Activated T-helper 17 cell treated with anti-CD3 and anti-CD28 coated beads, Interleukin-2, amount 50 U/mL, for 72 hours (primary cell): Measurements from ENCODE around the gene YAP1. TPM values are rescaled to one million over a fixed set of nuclear protein-coding genes. Genes with fewer than 3 reads are reported as not detected.
A peak's percentile ranks its signal among the peaks of the same experiment; 100 is the strongest.

Source experiments
- ATAC-seq: fragments of 150-1000 bp; cut with Tn5 transposase; replicated peaks from 2 replicates; pipeline ENCODE4 v1.10.0; 2021; ENCODE audit warnings: mild to moderate bottlenecking, moderate library complexity
- H3K27ac Mint-ChIP-seq: one replicate; pipeline ENCODE4 v1.8.0; 2022; ENCODE audit warnings: mixed read lengths
- H3K27me3 Mint-ChIP-seq: one replicate; pipeline ENCODE4 v1.8.0; 2022; ENCODE audit warnings: mixed read lengths
- H3K36me3 Mint-ChIP-seq: one replicate; pipeline ENCODE4 v1.8.0; 2022; ENCODE audit warnings: low read depth, mild to moderate bottlenecking, mixed read lengths
- H3K4me1 Mint-ChIP-seq: one replicate; pipeline ENCODE4 v1.8.0; 2022; ENCODE audit warnings: mixed read lengths
- H3K4me3 Mint-ChIP-seq: one replicate; pipeline ENCODE4 v1.8.0; 2022; ENCODE audit warnings: mild to moderate bottlenecking, mixed read lengths
- H3K9me3 Mint-ChIP-seq: one replicate; pipeline ENCODE4 v1.8.0; 2022; ENCODE audit warnings: mixed read lengths
- total RNA-seq, 2 donors: library from RNA; stranded (reverse); gene quantifications; one replicate each; pipeline ENCODE4 v1.2.3, GENCODE V29; 2022

The YAP1 gene
- total RNA-seq, 2 donors from 2014 or later: 0.30 to 0.98 TPM

DNA sequence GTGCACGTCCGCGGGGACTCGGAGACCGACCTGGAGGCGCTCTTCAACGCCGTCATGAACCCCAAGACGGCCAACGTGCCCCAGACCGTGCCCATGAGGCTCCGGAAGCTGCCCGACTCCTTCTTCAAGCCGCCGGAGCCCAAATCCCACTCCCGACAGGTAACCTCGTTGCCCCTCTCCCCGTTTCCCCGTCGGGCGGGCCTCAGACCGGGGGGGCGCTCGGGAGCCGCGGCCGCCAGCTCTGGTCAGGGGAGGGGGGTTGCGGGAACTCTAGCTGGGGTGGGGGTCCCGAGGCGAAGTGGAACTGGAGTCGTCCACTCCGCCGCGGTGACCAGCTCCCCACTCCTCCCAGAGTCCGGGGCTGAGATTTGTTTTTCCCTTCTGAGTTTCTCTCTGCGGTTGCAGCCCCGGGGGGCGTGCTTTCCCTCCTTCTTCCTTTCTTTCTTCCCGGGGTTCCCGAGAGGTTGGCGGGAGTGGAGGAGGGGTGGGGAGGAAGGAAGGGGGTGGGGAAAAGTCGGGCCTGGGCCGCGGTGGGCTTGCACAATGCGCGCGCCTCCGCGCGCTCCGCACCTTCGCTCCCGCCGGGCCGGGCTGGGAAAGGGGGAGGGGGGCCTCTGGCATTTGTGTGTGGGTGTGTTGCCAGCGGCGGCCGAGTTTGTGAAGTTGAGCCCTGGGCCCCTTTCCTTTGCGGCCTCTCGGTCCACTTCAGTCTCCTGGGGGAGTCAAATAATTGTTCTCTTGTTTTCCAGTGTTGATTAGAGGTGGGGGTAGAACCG is 952 bp downstream of the YAP1 start:
- Mint-ChIP-seq H3K4me1 (peaks cover 5% of the 10 kb centered on the region), H3K9me3 (no peaks in the 10 kb centered on the region), H3K27ac (no peak overlapping the region), H3K27me3 (peaks cover 13% of the 10 kb centered on the region), H3K4me3 (peak overlapping the region; percentile 84), H3K36me3 (no peaks in the 10 kb centered on the region)
- ATAC-seq: peak; percentile 34

DNA sequence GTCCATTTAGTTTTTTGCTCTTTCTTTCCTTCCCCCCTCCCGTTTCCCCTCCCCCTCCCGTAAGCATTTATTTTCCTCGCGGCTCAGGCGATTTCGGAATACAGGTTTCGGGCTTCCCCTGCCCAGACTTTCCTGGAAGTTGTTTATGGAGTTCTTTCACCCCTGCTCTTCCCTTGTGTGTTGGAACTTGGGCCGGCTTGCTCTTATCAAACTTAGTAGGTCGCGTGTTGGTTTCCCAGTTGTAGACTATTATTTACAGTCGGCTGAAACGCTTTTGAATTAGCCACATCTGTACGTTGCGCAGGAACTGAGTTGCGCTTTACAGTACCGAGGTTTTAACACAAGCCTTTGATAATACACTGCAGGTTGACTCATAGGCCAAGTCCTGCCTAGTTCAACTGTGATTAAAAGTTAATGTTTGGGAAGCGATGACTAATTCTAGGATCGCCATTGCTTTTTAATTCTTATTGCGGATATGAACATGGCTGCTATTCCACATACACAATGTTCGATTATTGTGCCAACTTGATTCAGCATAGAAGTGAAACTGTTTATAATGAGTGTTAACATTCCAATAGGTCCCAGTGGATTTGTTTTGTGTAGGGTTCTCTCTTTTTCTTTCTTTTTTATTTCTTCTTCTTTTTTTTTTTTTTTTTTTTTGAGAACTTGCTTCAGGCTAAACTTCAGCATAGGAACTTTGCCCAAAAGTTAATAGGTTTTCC is 1.7 kb downstream of the YAP1 start:
- peak; percentile 80 for ATAC-seq
- H3K27me3 Mint-ChIP-seq: peaks cover 18% of the 10 kb centered on the region
- peaks cover 5% of the 10 kb centered on the region for H3K4me1 Mint-ChIP-seq
- no peak overlapping the region for H3K27ac Mint-ChIP-seq
- no peaks in the 10 kb centered on the region for H3K36me3 Mint-ChIP-seq
- no peaks in the 10 kb centered on the region for H3K9me3 Mint-ChIP-seq
- peak overlapping the region; percentile 84 for H3K4me3 Mint-ChIP-seq

DNA sequence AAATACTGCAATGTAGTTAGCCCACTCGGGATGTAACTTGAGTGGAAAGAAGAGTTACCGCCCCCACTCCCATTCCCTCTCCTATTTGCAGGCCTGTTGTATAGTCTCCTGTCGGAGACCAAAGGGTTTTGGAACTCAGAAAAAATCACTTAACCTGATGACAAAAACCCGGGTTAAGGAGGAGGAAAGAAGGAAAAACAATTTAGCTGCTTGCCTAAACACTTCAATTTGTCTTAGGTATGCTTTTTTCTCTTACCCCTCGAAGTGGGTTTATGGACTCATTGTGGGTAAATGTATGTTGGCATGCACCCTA is 2.2 kb downstream of the YAP1 start:
- peaks cover 18% of the 10 kb centered on the region for H3K27me3 Mint-ChIP-seq
- no peaks in the 10 kb centered on the region for H3K9me3 Mint-ChIP-seq
- no peak for ATAC-seq
- no peaks in the 10 kb centered on the region for H3K36me3 Mint-ChIP-seq
- peaks cover 5% of the 10 kb centered on the region for H3K4me1 Mint-ChIP-seq
- H3K27ac Mint-ChIP-seq: no peak overlapping the region
- H3K4me3 Mint-ChIP-seq: peak overlapping the region; percentile 84

DNA sequence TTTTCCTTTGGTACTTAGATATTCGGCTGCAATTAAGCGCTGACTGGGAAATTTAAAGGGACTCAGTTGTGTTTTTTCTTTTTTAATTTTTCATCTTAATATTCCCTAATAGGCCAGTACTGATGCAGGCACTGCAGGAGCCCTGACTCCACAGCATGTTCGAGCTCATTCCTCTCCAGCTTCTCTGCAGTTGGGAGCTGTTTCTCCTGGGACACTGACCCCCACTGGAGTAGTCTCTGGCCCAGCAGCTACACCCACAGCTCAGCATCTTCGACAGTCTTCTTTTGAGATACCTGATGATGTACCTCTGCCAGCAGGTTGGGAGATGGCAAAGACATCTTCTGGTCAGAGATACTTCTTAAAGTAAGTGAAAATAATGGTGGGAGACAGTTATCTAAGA is 3.8 kb downstream of the YAP1 start:
- ATAC-seq: no peak
- H3K36me3 Mint-ChIP-seq: no peaks in the 10 kb centered on the region
- peaks cover 21% of the 10 kb centered on the region for H3K27me3 Mint-ChIP-seq
- H3K4me1 Mint-ChIP-seq: peaks cover 5% of the 10 kb centered on the region
- no peak overlapping the region for H3K27ac Mint-ChIP-seq
- no peak overlapping the region for H3K4me3 Mint-ChIP-seq
- no peaks in the 10 kb centered on the region for H3K9me3 Mint-ChIP-seq

DNA sequence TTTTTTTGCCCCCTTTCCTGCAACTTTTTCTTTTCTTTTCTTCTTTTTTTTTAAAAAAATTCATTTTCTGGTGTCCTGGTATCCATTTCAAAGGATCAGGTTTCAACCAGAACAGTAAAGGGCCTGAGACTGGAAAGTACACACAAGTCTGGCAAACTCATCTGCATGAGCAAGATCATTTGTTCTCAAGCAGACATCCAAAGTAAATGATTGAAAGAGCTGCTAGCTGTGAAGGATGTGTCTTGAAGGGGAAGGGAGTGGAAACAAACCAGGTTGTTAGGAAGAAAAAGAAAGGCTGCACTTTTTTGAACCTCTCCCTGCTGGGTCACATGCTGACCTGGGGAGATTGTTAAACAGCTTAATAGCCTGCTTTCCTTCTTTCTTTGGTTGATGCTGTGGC is 5.3 kb downstream of the YAP1 start:
- Mint-ChIP-seq H3K4me3 (no peak overlapping the region), H3K27me3 (peaks cover 20% of the 10 kb centered on the region)
- ATAC-seq: no peak

DNA sequence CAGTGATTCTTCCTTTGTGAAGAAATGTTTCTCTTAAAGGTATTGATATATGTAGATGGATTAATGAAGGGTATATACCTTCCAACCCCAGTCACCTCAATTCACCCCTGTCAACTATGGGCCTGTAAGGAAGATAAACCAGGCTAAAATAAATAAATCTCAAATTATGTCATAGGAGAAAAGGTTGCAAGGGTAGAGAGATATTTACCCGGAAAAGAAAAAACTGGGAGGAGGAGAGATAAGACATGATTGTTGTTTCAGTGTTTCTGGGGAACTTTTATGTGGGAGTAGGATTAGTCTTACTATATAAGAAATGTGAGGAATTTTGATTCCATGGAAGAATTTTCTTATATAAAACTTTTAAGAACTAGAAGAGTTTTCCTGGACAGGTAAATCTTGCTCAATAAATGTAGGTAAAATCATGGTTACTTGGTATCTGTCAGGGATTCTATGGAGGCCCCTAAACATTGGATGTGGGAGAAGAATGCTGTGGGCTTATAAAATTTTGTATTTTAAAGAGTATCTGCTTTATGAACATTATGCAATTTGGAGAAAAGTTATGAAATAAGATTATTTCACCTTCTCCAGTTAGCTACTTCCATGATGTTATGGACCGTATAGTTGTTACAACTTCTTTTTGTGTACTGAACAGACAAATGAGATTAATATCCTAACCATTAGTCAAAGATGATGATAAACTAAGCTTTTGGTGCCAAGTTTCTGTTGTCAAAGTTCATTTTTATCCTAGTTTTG is 6.4 kb downstream of the YAP1 start:
- H3K4me3 Mint-ChIP-seq: no peak overlapping the region
- H3K4me1 Mint-ChIP-seq: peaks cover 5% of the 10 kb centered on the region
- H3K27me3 Mint-ChIP-seq: peaks cover 20% of the 10 kb centered on the region
- no peak overlapping the region for H3K27ac Mint-ChIP-seq
- ATAC-seq: no peak
- no peaks in the 10 kb centered on the region for H3K9me3 Mint-ChIP-seq
- H3K36me3 Mint-ChIP-seq: no peaks in the 10 kb centered on the region

More for the DNA sequence above, 5.3 kb downstream of the YAP1 start:
- peaks cover 5% of the 10 kb centered on the region for H3K4me1 Mint-ChIP-seq
- H3K36me3 Mint-ChIP-seq: no peaks in the 10 kb centered on the region
- no peak overlapping the region for H3K27ac Mint-ChIP-seq
- no peaks in the 10 kb centered on the region for H3K9me3 Mint-ChIP-seq

DNA sequence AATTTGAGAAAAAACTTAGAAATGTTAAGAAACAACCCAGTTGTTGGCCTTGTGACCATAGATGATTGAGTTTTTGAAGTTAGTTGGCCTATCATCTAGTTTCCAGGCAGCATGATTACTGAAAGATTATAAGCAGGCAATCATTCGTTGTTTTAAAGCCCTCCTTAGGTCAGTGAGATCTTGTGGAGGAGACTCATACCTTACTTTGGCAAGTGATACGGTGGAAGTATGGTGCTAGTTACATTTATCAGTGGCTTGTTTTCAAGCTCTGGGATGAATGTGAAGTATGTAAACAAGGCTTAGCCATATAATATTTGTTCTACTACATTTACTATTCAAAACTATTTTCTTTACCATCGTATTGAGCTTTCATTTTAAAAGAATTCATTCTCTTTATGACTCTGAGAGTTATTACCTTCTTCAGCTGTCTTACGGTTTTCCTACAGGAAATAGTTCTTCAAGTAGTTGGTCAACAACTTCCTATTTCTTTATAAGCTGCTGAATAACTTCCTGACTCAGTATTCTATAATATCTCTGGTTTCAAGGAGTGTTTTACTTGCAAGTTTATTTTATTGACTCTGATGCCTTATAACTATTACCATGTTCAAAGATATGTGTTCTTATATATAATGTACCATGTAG is 7.3 kb downstream of the YAP1 start:
- no peaks in the 10 kb centered on the region for H3K36me3 Mint-ChIP-seq
- no peak overlapping the region for H3K4me3 Mint-ChIP-seq
- H3K27me3 Mint-ChIP-seq: peaks cover 15% of the 10 kb centered on the region
- no peak for ATAC-seq
- H3K9me3 Mint-ChIP-seq: no peaks in the 10 kb centered on the region
- H3K27ac Mint-ChIP-seq: no peak overlapping the region
- no peaks in the 10 kb centered on the region for H3K4me1 Mint-ChIP-seq

DNA sequence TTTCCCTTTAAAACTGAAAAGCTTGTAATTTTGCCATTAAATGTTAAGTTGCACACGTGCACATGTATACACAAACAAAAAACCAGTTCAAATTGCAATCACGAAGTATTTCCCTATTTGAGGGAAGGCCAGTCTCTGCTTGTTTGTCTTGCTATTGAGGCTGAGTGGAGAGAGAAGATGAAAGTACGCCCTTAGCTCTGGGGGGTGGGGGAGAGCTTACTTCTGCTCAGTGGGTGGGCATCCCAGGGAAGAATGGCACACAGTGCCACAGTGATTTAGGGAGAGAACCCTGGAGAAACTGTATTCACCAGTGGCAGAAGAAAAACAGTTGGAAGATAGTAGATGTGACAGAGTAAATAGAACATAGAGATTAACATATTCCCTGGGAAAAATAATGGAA is 8.7 kb downstream of the YAP1 start:
- no peaks in the 10 kb centered on the region for H3K9me3 Mint-ChIP-seq
- H3K27me3 Mint-ChIP-seq: peaks cover 19% of the 10 kb centered on the region
- no peak overlapping the region for H3K4me3 Mint-ChIP-seq
- H3K27ac Mint-ChIP-seq: no peak overlapping the region
- no peaks in the 10 kb centered on the region for H3K36me3 Mint-ChIP-seq
- no peaks in the 10 kb centered on the region for H3K4me1 Mint-ChIP-seq
- ATAC-seq: no peak

DNA sequence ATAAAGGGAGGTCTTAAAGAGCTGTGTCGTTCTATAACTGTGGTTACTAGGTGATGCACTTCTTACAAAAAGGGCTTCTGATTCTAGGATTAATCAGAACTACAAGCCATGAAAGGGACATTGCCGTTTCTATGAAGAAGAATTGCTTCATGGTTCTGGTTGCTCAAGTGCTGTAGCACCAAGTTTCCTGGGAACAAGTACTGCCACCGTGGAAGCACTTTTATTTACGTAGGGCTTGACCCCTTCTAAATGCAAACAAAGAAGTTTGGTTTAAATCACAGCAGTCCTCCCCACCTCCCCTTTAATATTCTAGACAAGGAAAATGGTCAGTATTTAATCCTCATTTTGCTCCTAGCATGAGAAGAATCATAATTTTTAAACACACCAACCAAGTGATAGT is 9.8 kb downstream of the YAP1 start:
- H3K4me3 Mint-ChIP-seq: no peak overlapping the region
- H3K27ac Mint-ChIP-seq: no peak overlapping the region
- ATAC-seq: no peak
- no peaks in the 10 kb centered on the region for H3K36me3 Mint-ChIP-seq
- no peaks in the 10 kb centered on the region for H3K4me1 Mint-ChIP-seq
- H3K9me3 Mint-ChIP-seq: no peaks in the 10 kb centered on the region
- H3K27me3 Mint-ChIP-seq: peaks cover 14% of the 10 kb centered on the region

DNA sequence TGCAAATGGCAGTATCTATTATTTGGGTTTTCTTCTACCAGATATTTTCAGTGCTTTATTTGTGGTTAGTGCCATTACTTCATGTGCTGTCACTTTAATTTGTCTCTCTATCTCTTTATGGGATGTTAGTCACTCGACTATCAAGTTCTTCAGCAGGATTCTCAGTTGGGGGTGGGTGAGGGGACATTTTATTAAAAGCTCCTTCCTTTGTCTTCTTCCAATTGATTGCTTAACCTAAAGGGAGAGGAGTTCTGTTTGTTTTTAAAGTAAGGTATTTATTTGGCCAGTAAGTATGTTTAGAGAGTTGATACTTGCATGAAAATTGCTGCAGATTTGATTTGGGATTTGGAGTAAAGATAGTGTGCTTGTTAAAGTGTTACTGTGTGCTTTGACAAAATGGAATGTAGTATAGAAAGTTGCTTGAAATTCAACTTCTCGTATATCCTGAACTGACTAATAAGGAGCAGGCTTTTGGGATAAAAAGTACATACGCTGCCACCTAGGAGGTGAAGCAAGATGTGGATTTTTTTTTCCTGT is 10.3 kb downstream of the YAP1 start:
- Mint-ChIP-seq H3K9me3 (no peaks in the 10 kb centered on the region), H3K36me3 (no peaks in the 10 kb centered on the region), H3K4me3 (no peak overlapping the region), H3K27me3 (peaks cover 14% of the 10 kb centered on the region), H3K27ac (no peak overlapping the region), H3K4me1 (no peaks in the 10 kb centered on the region)
- no peak for ATAC-seq

DNA sequence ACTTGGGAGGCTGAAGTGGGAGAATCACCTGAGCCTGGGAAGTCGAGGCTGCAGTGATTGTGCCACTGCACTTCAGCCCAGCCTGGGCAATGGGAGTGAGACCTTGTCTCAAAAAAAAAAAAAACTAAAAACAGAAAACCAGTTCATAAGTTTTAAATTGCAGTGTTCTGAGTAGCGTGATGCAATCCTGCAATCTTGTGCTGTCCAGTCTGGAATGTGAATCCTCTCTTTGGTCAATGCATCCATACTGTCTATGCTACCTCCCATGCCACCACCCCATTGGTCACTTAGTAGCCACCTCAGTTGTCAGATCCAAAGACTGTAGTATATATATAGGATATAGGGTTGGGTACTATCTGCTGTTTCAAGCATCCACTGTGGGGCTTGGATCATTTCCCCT is 11.1 kb downstream of the YAP1 start:
- no peak overlapping the region for H3K4me3 Mint-ChIP-seq
- no peaks in the 10 kb centered on the region for H3K4me1 Mint-ChIP-seq
- no peak overlapping the region for H3K27ac Mint-ChIP-seq
- ATAC-seq: no peak
- H3K27me3 Mint-ChIP-seq: peaks cover 13% of the 10 kb centered on the region
- H3K36me3 Mint-ChIP-seq: no peaks in the 10 kb centered on the region
- no peaks in the 10 kb centered on the region for H3K9me3 Mint-ChIP-seq

DNA sequence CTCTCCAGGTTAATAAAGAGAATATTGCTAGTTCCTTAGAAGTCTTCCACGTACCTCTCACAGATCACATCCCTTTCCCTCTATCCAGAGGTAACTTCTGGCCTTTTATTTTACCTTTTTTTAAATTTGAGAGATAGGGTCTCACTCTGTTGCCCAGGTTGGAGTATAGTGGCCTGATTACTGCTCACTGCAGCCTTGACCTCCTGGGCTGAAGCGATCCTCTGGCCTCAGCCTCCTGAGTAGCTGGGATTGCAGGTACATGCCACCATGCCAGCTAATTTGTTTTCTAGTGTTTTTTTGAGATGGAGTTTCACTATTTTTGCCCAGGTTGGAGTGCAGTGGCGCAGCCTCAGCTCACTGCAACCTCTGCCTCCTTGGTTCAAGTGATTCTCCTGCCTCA is 24.4 kb downstream of the YAP1 start:
- no peak overlapping the region for H3K4me3 Mint-ChIP-seq
- peaks cover 14% of the 10 kb centered on the region for H3K27me3 Mint-ChIP-seq
- ATAC-seq: no peak
- no peaks in the 10 kb centered on the region for H3K4me1 Mint-ChIP-seq
- H3K27ac Mint-ChIP-seq: no peak overlapping the region
- no peaks in the 10 kb centered on the region for H3K36me3 Mint-ChIP-seq
- H3K9me3 Mint-ChIP-seq: no peaks in the 10 kb centered on the region

DNA sequence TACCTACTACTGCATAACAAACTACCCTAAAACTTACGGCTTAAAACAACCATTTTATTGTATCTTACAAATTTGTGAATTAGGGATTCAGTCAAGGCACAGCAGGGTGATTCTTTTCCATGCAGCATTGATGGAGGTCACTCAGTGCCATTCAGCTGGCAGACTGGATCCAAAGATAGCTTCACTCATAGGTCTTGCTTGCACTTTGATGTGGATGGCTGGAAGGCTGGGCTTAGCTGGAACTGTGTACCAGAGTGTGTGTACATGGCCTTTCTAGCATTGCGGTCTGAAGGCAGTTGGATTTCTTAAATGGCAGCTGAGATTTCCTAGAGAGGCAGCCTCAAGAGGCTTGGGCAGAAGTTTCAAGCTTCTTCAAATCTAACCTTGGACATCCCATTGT is 25.0 kb downstream of the YAP1 start:
- Mint-ChIP-seq H3K9me3 (no peaks in the 10 kb centered on the region), H3K4me3 (no peak overlapping the region), H3K27ac (no peak overlapping the region), H3K27me3 (peaks cover 14% of the 10 kb centered on the region), H3K36me3 (no peaks in the 10 kb centered on the region), H3K4me1 (no peaks in the 10 kb centered on the region)
- no peak for ATAC-seq

DNA sequence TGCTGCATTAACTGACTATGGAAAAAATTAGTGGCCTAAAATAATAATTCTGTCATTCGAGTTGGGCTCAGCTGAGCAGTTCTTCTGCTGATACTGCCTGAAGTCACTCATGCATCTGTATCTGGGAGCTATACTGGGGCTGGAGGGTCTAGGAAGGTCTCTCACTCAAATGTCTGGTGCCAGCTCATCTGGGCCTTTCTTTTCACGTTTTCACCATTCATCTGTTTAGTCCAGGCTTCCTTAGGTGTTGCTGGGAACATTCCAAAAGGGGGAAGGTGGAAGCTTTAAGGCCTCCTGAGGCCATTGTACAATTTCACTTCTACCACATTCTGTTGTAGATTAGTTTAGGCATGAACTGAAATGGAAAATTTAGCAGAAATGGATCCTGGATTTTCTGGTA is 28.0 kb downstream of the YAP1 start:
- Mint-ChIP-seq H3K36me3 (no peaks in the 10 kb centered on the region), H3K4me1 (no peaks in the 10 kb centered on the region), H3K9me3 (no peaks in the 10 kb centered on the region), H3K27ac (no peak overlapping the region), H3K27me3 (peaks cover 13% of the 10 kb centered on the region), H3K4me3 (no peak overlapping the region)
- no peak for ATAC-seq
